IPS-18a (cell line): Measurements from ENCODE around the gene NLRX1.

Source experiments
- H3K27ac ChIP-seq: one replicate; pipeline ENCODE4 v1.5.1; 2013; ENCODE audit warnings: low read length
- H3K27me3 ChIP-seq: one replicate; pipeline ENCODE4 v1.6.1; 2013; ENCODE audit warnings: mild to moderate bottlenecking, low read length; ENCODE audit not compliant: control insufficient read depth, insufficient read depth
- H3K36me3 ChIP-seq: one replicate; pipeline ENCODE4 v1.6.1; 2013; ENCODE audit warnings: low read depth, low read length; ENCODE audit not compliant: control insufficient read depth
- H3K4me1 ChIP-seq: one replicate; pipeline ENCODE4 v1.6.1; 2013; ENCODE audit warnings: low read depth, low read length; ENCODE audit not compliant: control insufficient read depth
- H3K4me3 ChIP-seq: one replicate; pipeline ENCODE4 v1.5.1; 2013; ENCODE audit warnings: low read length
- H3K9ac ChIP-seq: one replicate; pipeline ENCODE4 v1.6.1; 2013; ENCODE audit warnings: mild to moderate bottlenecking, low read length, moderate library complexity
- H3K9me3 ChIP-seq: one replicate; pipeline ENCODE4 v1.6.1; 2013; ENCODE audit warnings: low read depth, low read length; ENCODE audit not compliant: control insufficient read depth

The NLRX1 gene

GRCh38 chr11:119144825-119145486, 23.6 kb upstream of the NLRX1 start:
- H3K27ac ChIP-seq = no peak overlapping the region
- H3K4me1 ChIP-seq = peaks cover 12% of the 10 kb centered on the region
- no peaks in the 10 kb centered on the region for H3K36me3 ChIP-seq
- no peak overlapping the region for H3K4me3 ChIP-seq
- peaks cover 43% of the 10 kb centered on the region for H3K27me3 ChIP-seq
- H3K9me3 ChIP-seq = no peaks in the 10 kb centered on the region
- no peak overlapping the region for H3K9ac ChIP-seq

DNA sequence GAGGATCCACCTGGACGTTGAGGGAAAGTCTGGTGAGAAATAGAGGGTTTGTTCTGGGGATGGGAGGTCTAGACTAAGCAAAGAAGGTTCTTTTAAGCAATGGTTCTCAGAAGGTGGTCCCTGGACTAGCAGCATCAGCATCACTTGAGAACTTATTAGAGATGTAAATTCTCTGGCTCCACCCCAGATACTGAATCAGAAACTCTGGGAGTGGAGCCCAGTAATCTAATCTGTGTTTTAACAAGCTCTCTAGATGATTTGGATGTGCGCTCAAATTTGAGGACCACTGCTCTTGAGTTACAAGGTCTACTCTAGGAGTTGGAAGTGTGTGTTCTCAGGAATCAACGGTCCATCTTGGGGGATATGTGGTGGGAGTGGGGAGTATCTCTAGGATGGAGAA, 23.0 kb upstream of the NLRX1 start:
- Histone ChIP-seq H3K9ac (no peak overlapping the region), H3K4me1 (peaks cover 16% of the 10 kb centered on the region), H3K9me3 (no peaks in the 10 kb centered on the region), H3K4me3 (no peak overlapping the region), H3K27me3 (peaks cover 49% of the 10 kb centered on the region), H3K27ac (no peak overlapping the region), H3K36me3 (no peaks in the 10 kb centered on the region)

GRCh38 chr11:119147604-119148333, 20.8 kb upstream of the NLRX1 start:
- Histone ChIP-seq H3K27me3 (peaks cover 61% of the 10 kb centered on the region), H3K4me3 (peak overlapping the region; percentile 69), H3K36me3 (no peaks in the 10 kb centered on the region), H3K9me3 (no peaks in the 10 kb centered on the region), H3K27ac (no peak overlapping the region), H3K9ac (no peak overlapping the region), H3K4me1 (peaks cover 16% of the 10 kb centered on the region)

GRCh38 chr11:119148720-119149017, 19.9 kb upstream of the NLRX1 start:
- no peaks in the 10 kb centered on the region for H3K9me3 ChIP-seq
- no peak overlapping the region for H3K9ac ChIP-seq
- H3K36me3 ChIP-seq = no peaks in the 10 kb centered on the region
- H3K4me1 ChIP-seq = peaks cover 16% of the 10 kb centered on the region
- peaks cover 61% of the 10 kb centered on the region for H3K27me3 ChIP-seq
- H3K27ac ChIP-seq = no peak overlapping the region
- peak overlapping the region; percentile 69 for H3K4me3 ChIP-seq

- peaks cover 61% of the 10 kb centered on the region for H3K27me3 ChIP-seq
- H3K9me3 ChIP-seq = no peaks in the 10 kb centered on the region
- peak within 1 kb of the TSS; percentile 69 for H3K4me3 ChIP-seq
- peaks cover 16% of the 10 kb centered on the region for H3K4me1 ChIP-seq
- no peaks in the 10 kb centered on the region for H3K36me3 ChIP-seq
- no peak within 1 kb of the TSS for H3K9ac ChIP-seq
- H3K27ac ChIP-seq = no peak within 1 kb of the TSS
Measured at GRCh38 chr11:119149018-119149785, 19.3 kb upstream of the NLRX1 start, which contains the start of gene ABCG4. Gene ABCG4, plus strand, starts transcription at chr11:119149052. Its CDS starts 914 bp downstream, at chr11:119149966.

- Histone ChIP-seq H3K4me1 (peaks cover 16% of the 10 kb centered on the region), H3K36me3 (no peaks in the 10 kb centered on the region), H3K4me3 (peak overlapping the region; percentile 69), H3K27ac (no peak overlapping the region), H3K27me3 (peaks cover 61% of the 10 kb centered on the region), H3K9me3 (no peaks in the 10 kb centered on the region), H3K9ac (no peak overlapping the region)
Measured at GRCh38 chr11:119149786-119150275, 18.7 kb upstream of the NLRX1 start.

DNA sequence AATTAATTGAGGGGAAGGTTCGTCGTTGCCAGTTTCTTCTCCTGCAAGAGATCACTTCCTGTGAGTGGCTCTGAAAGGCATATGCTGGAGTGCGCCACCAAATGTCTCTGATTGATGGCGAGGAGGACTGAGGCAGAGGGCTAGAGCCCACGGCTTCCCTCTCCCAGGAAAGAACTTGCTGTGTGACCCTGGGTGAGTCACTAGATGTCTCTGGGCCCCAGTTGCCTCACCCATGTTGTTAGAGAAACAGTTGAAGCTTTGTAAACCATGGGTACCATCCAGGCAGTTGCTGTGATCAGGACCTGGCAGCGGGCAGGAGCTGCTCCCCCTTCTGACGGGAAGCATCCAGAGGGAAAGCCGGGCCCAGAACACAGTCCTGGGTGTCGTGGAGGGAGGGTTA, 16.5 kb upstream of the NLRX1 start:
- H3K9me3 ChIP-seq = no peaks in the 10 kb centered on the region
- no peaks in the 10 kb centered on the region for H3K36me3 ChIP-seq
- no peak overlapping the region for H3K27ac ChIP-seq
- peaks cover 46% of the 10 kb centered on the region for H3K27me3 ChIP-seq
- no peak overlapping the region for H3K9ac ChIP-seq
- no peak overlapping the region for H3K4me3 ChIP-seq
- H3K4me1 ChIP-seq = peaks cover 16% of the 10 kb centered on the region

DNA sequence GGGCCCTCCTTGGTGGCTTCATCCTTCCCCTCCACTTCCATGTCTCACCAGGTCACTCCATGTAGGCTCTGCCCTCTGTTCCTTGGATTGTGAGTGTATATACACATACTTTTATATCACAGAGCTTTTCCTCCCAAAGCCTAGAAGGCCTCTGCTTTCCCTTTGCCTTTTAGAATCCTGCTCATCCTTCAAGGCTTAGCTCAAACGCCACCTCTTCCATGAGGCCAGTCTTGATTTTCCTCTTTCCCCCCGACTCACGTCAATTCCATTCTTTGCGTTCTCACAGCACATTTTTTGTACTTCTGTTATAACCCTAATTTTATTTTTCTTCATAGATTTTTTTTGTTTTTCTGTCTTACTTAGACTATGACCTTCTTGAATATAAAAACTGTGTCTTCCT, 15.9 kb upstream of the NLRX1 start:
- H3K27ac ChIP-seq = no peak overlapping the region
- H3K4me1 ChIP-seq = peaks cover 15% of the 10 kb centered on the region
- H3K36me3 ChIP-seq = no peaks in the 10 kb centered on the region
- no peak overlapping the region for H3K9ac ChIP-seq
- H3K4me3 ChIP-seq = no peak overlapping the region
- H3K9me3 ChIP-seq = no peaks in the 10 kb centered on the region
- peaks cover 41% of the 10 kb centered on the region for H3K27me3 ChIP-seq

- H3K4me3 ChIP-seq = no peak overlapping the region
- H3K36me3 ChIP-seq = no peaks in the 10 kb centered on the region
- no peak overlapping the region for H3K27ac ChIP-seq
- no peak overlapping the region for H3K9ac ChIP-seq
- H3K4me1 ChIP-seq = peaks cover 9% of the 10 kb centered on the region
- no peaks in the 10 kb centered on the region for H3K9me3 ChIP-seq
- H3K27me3 ChIP-seq = peaks cover 34% of the 10 kb centered on the region
Measured at GRCh38 chr11:119153049-119153818, 15.3 kb upstream of the NLRX1 start.

DNA sequence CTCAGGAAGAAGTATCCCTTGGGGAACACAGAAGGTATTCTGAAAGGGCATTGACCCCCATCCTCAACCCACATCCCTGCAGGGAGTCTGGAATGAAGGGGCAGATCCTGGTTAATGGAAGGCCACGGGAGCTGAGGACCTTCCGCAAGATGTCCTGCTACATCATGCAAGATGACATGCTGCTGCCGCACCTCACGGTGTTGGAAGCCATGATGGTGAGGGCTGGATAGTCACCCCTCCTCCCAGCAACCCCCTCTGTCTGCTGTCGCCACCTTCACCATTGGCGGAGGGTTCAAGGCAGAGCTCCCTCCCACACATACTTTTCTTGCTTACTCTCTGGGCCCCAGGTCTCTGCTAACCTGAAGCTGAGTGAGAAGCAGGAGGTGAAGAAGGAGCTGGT, 14.3 kb upstream of the NLRX1 start:
- no peaks in the 10 kb centered on the region for H3K36me3 ChIP-seq
- H3K4me3 ChIP-seq = no peak overlapping the region
- H3K9me3 ChIP-seq = no peaks in the 10 kb centered on the region
- H3K9ac ChIP-seq = no peak overlapping the region
- H3K27me3 ChIP-seq = peaks cover 26% of the 10 kb centered on the region
- peaks cover 4% of the 10 kb centered on the region for H3K4me1 ChIP-seq
- H3K27ac ChIP-seq = no peak overlapping the region
